Vagina (tissue), 2 donors: ENCODE measurements around the gene C11orf54.

ENCODE experiments used
- CTCF ChIP-seq, 3 experiments: fragments of 450-650 bp in 2 of 3; fragments of 200-600 bp in 1 of 3; sonication (generic) in 1 of 3; IDR thresholded peaks; one replicate each; pipeline ENCODE4 v1.5.1; 2017 to 2019; ENCODE audit warnings: antibody characterized with exemption in 3 of 3, mild to moderate bottlenecking in 2 of 3, moderate library complexity in 2 of 3
- POLR2A ChIP-seq, 2 donors: fragments of 450-650 bp; IDR thresholded peaks; one replicate each; pipeline ENCODE4 v1.6.1; 2017; ENCODE audit warnings: antibody characterized with exemption in 2 of 2, mild to moderate bottlenecking in 2 of 2, moderate library complexity in 2 of 2

- TF ChIP-seq POLR2A (IDR thresholded peaks at IDR 0.05) (no peak), CTCF (IDR thresholded peaks at IDR 0.05) (no peak)
These were observed 32.2 kb downstream of the C11orf54 start for GRCh38 chr11:93773601-93774200.
